ENCODE data around the gene SPRR1A. TPM values are rescaled to one million over a fixed set of nuclear protein-coding genes. Genes with fewer than 3 reads are reported as not detected.
"Not testable (repeated sequence)": the region's sequence is repeated elsewhere in the genome, so short reads cannot be mapped to it uniquely, and the experiment has no call there.

Gene SPRR1A
- total RNA-seq, 1 donor from 2014 or later: not detected

- DNase-seq (ENCODE audit: missing footprints): no peak
- ATAC-seq: no peak
- intact Hi-C loops (cut with DNase I): no loop called here
Observed at GRCh38 chr1:152969036-152969435, 14.8 kb upstream of the SPRR1A start.

- intact Hi-C loops (cut with DNase I): no loop called here
- no peak for ATAC-seq
- no peak for DNase-seq (ENCODE audit: missing footprints)
Observed at GRCh38 chr1:152970495-152970894, 13.4 kb upstream of the SPRR1A start, which contains the start of gene SPRR4. Gene SPRR4 (plus strand): TSS chr1:152970648. CDS start chr1:152971891, 1,243 bp downstream.

- intact Hi-C loops (cut with DNase I): no loop called here
- ATAC-seq (no peak), DNase-seq (ENCODE audit: missing footprints) (no peak)
Observed at GRCh38 chr1:152972196-152972886, 11.5 kb upstream of the SPRR1A start.

GRCh38 chr1:152976688-152977087 is 7.2 kb upstream of the SPRR1A start:
- intact Hi-C loops (cut with DNase I): no loop called here
- ATAC-seq (no peak), DNase-seq (ENCODE audit: missing footprints) (no peak)

- DNase-seq (ENCODE audit: missing footprints) (no peak), ATAC-seq (no peak)
- intact Hi-C loops (cut with DNase I): no loop called here
Observed at GRCh38 chr1:152977614-152978013, 6.3 kb upstream of the SPRR1A start.

GRCh38 chr1:152980676-152981075 is 3.2 kb upstream of the SPRR1A start:
- DNase-seq (ENCODE audit: missing footprints) (no peak), ATAC-seq (no peak)
- intact Hi-C loops (cut with DNase I): no loop called here

- intact Hi-C loops (cut with DNase I): no loop called here
- DNase-seq (ENCODE audit: missing footprints): no peak
- ATAC-seq: no peak
Observed at GRCh38 chr1:152981146-152981871, 2.6 kb upstream of the SPRR1A start.

- intact Hi-C loops (cut with DNase I): no loop called here
- ATAC-seq: no peak
- DNase-seq (ENCODE audit: missing footprints): no peak
Observed at GRCh38 chr1:152982076-152982475, 1.8 kb upstream of the SPRR1A start.

- DNase-seq (ENCODE audit: missing footprints) (no peak), ATAC-seq (no peak)
- intact Hi-C loops (cut with DNase I): no loop called here
Observed at GRCh38 chr1:152983234-152983633, 647 bp upstream of the SPRR1A start.

- ATAC-seq (no peak), DNase-seq (ENCODE audit: missing footprints) (no peak)
- intact Hi-C loops (cut with DNase I): no loop called here
Observed at GRCh38 chr1:152986578-152986977, 2.7 kb downstream of the SPRR1A start.

- DNase-seq (ENCODE audit: missing footprints): no peak
- intact Hi-C loops (cut with DNase I): no loop called here
- ATAC-seq: no peak
Observed at GRCh38 chr1:152993186-152993585, 9.3 kb downstream of the SPRR1A start.

GRCh38 chr1:152995842-152996241 is 12.0 kb downstream of the SPRR1A start:
- no peak for ATAC-seq
- DNase-seq (ENCODE audit: missing footprints): no peak
- intact Hi-C loops (cut with DNase I): no loop called here

- DNase-seq (ENCODE audit: missing footprints) (no peak), ATAC-seq (no peak)
- intact Hi-C loops (cut with DNase I): no loop called here
Observed at GRCh38 chr1:152996633-152997400, 12.9 kb downstream of the SPRR1A start.

GRCh38 chr1:152997901-152998300 is 14.0 kb downstream of the SPRR1A start:
- ATAC-seq (no peak), DNase-seq (ENCODE audit: missing footprints) (no peak)
- intact Hi-C loops (cut with DNase I): no loop called here

- intact Hi-C loops (cut with DNase I): no loop called here
- DNase-seq (ENCODE audit: missing footprints) (no peak), ATAC-seq (no peak)
Observed at GRCh38 chr1:152998476-152998875, 14.6 kb downstream of the SPRR1A start.

GRCh38 chr1:152999818-153000217 is 15.9 kb downstream of the SPRR1A start:
- ATAC-seq: no peak
- no peak for DNase-seq (ENCODE audit: missing footprints)
- intact Hi-C loops (cut with DNase I): no loop called here

GRCh38 chr1:153000294-153000693 is 16.4 kb downstream of the SPRR1A start:
- intact Hi-C loops (cut with DNase I): no loop called here
- no peak for ATAC-seq
- no peak for DNase-seq (ENCODE audit: missing footprints)

GRCh38 chr1:153001382-153001781 is 17.5 kb downstream of the SPRR1A start, which contains the start of gene SPRR3:
Gene SPRR3 (plus strand): TSS chr1:153001749. CDS start chr1:153003021, 1,272 bp downstream.
- no peak for ATAC-seq
- DNase-seq (ENCODE audit: missing footprints): no peak
- intact Hi-C loops (cut with DNase I): no loop called here

GRCh38 chr1:153011235-153011758 is 27.4 kb downstream of the SPRR1A start:
- ATAC-seq; DNase-seq (ENCODE audit: missing footprints); intact Hi-C loops (cut with DNase I): not testable (repeated sequence)
